ENCODE data around the gene CCS. TPM values are rescaled to one million over a fixed set of nuclear protein-coding genes. Genes with fewer than 3 reads are reported as not detected.

CCS gene
- total and polyA plus RNA-seq, 9 of the 15 experiments (the other 6 are each of a cell fraction or from before 2014, with no cell fraction given): 1.1 to 46.6 (median 26.8) TPM

DNA sequence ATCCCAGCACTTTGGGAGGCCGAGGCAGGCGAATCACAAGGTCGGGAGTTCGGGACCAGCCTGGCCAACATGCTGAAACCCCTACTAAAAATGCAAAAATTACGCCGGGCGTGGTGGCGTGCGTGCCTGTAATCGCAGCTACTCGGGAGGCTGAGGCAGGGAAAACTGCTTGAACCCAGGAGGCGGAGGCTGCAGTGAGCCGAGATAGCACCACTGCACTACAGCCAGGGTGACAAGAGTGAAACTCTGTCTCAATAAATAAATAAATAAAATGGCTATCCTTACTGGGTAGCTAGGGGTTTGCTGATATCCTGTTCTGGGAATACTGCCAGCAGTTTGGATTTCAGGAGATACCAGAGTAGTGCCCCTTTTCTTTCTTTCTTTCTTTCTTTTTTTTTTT is 21.1 kb downstream of the CCS start:
- TF ChIP-seq RHOXF2B (CRISPR knock-in tag; conservative IDR thresholded peaks at IDR 0.05) (no peak), DACH1 (IDR thresholded peaks at IDR 0.05; ENCODE audit: partially characterized antibody) (no peak), NR3C1 (CRISPR knock-in tag; IDR thresholded peaks at IDR 0.05) (no peak), FOXK2 (conservative IDR thresholded peaks at IDR 0.05 in 1 of 2, IDR thresholded peaks at IDR 0.05 in 1 of 2; ENCODE audit: low read depth in 2 of 2) (no peak), PHF20 (IDR thresholded peaks at IDR 0.05; ENCODE audit: partially characterized antibody) (no peak), ZNF239 (CRISPR knock-in tag; IDR thresholded peaks at IDR 0.05) (no peak), RBBP5 (IDR thresholded peaks at IDR 0.05; ENCODE audit: borderline replicate concordance, insufficient read depth, low read length, poor library complexity, severe bottlenecking) (no peak), DPF2 (IDR thresholded peaks at IDR 0.05) (no peak), NCOA6 (IDR thresholded peaks at IDR 0.05) (no peak), ZNF347 (CRISPR knock-in tag; IDR thresholded peaks at IDR 0.05; ENCODE audit: low read depth) (no peak), NCOR1 (IDR thresholded peaks at IDR 0.05) (no peak)
- TF ChIP-seq, protein P1, sequence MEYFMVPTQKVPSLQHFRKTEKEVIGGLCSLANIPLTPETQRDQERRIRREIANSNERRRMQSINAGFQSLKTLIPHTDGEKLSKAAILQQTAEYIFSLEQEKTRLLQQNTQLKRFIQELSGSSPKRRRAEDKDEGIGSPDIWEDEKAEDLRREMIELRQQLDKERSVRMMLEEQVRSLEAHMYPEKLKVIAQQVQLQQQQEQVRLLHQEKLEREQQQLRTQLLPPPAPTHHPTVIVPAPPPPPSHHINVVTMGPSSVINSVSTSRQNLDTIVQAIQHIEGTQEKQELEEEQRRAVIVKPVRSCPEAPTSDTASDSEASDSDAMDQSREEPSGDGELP (CRISPR knock-in tag; IDR thresholded peaks at IDR 0.05; ENCODE audit: borderline replicate concordance): no peak
- 65% methylated on average over 12 of the region's 13 CpGs for WGBS (ENCODE audit: insufficient coverage, low coverage, missing lambda C conversion rate)
- POLR2A ChIA-PET: interaction anchor here (0.7 to 4.9 kb wide), 7 partner anchors 9 to 325 kb away, joined by 3 to 34 read pairs (median 6); partner anchors contain the start of genes RBM4 and YIF1A
- DNase-seq (ENCODE audit: extremely low read depth in 1 of 4, low spot score in 3 of 4): no peak
- ATAC-seq: no peak
- H3K9me1 ChIP-seq (ENCODE audit: control insufficient read depth, insufficient read depth, low read length): no peaks in the 10 kb centered on the region
- H3K4me1 ChIP-seq (replicated peaks in 1 of 2; ENCODE audit: control insufficient read depth in 2 of 2, insufficient read depth in 2 of 2, low read length in 2 of 2): peaks cover 9 to 27% of the 10 kb centered on the region in 2 experiments; a peak in 3 of 5 replicates
- H2AFZ ChIP-seq (ENCODE audit: low read depth, low read length): no peak overlapping the region
- in situ Hi-C loops (cut with MboI): no loop called here
- no peak overlapping the region for H3K4me2 ChIP-seq (ENCODE audit: insufficient read depth, low read length)
- peaks cover 42% of the 10 kb centered on the region for H3K79me2 ChIP-seq (ENCODE audit: control insufficient read depth, insufficient read depth, low read length)
- no peak overlapping the region for H3K27ac ChIP-seq (ENCODE audit: extremely low read depth, low read depth, low read length)
- BruUV-seq (replicated peaks): no TSS peak
- peak overlapping the region in 1 of 2 experiments; percentile 37; a peak in 1 of 4 replicates for H3K9ac ChIP-seq (ENCODE audit: insufficient read depth in 1 of 2, low read depth in 2 of 2, low read length in 2 of 2)
- FAIRE-seq: no peak
- no peak overlapping the region for H3K4me3 ChIP-seq
- CTCF ChIA-PET (ENCODE audit: low intra/inter-chr PET ratio): interaction anchor here (0.7 kb wide), 1 partner anchor 44 kb away, joined by 9 read pairs; no protein-coding TSS in a partner anchor
- H3K27me3 ChIP-seq (ENCODE audit: control insufficient read depth in 2 of 2, insufficient read depth in 2 of 2, low read length in 2 of 2): no peaks in the 10 kb centered on the region
- H3K9me3 ChIP-seq (replicated peaks; ENCODE audit: control insufficient read depth, insufficient read depth, low read depth, low read length): no peaks in the 10 kb centered on the region
- H3K36me3 ChIP-seq (ENCODE audit: control insufficient read depth, insufficient read depth, low read length): peaks cover 20% of the 10 kb centered on the region
- intact Hi-C loops (cut with micrococcal nuclease): no loop called here
- peaks cover 25% of the 10 kb centered on the region for H4K20me1 ChIP-seq (replicated peaks; ENCODE audit: control insufficient read depth, insufficient read depth, low read length)
